ENCODE data around the gene STIM1.

GRCh38 chr11:4059424-4059823 is 204.0 kb downstream of the STIM1 start:
- TF ChIP-seq CTCF (IDR thresholded peaks at IDR 0.05; ENCODE audit: low read depth, low read length, poor library complexity, severe bottlenecking) (no peak), EZH2phosphoT487 (IDR thresholded peaks at IDR 0.05; ENCODE audit: borderline replicate concordance, low read length) (no peak)
